GM10847 (cell line): ENCODE results near the gene SHISA5.

Experiments
- POLR2A ChIP-seq: IDR thresholded peaks from 2 replicates; pipeline ENCODE4 v1.6.1; 2011; ENCODE audit not compliant: insufficient read length; ENCODE audit errors: extremely low read depth

The SHISA5 gene

GRCh38 chr3:48430708-48431101 lies 73.3 kb downstream of the SHISA5 start:
- no peak for TF ChIP-seq POLR2A

DNA sequence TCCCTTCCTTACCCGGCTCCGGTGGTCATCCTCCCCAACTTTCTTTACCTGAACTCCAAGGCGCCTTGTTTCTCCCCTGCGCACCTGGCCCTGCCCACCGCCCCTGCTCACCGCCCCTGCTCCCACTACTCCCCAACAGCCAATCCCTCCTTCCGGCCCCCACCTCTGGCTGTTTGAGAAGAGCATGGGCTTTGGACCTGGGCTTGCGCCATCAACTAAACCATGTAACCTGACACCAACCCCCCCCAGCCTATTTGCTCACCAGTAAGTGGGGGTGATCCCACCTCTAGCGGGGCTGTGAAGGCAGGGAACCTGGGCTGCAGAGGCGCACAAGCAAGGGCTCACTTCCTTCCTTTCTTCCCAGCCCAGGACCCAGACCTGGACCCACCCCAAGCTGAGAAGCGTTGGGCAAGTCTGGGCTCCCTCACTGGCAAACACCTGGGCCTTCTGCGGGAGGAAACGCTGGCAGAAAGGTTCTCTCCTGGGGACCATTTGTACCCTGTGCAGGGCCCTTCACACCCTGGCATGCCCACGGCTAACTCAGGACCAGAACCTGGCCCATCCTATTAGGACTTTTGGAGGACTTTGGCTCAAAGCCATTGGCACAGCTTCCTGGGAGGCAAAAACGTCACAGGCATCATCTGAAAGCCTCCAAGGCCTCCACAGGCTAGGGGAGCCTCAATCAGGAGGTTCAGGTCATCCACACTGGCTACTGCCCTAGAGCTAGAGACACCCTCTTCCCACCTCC lies 73.8 kb downstream of the SHISA5 start, which contains the start of gene PLXNB1:
PLXNB1 (minus strand) TSS at position 127 of the 748 bp plus-strand sequence. CDS start 5,475 bp downstream, outside the sequence.
- no peak for TF ChIP-seq POLR2A

- no peak for TF ChIP-seq POLR2A
Observed at GRCh38 chr3:48429317-48429959, 74.5 kb downstream of the SHISA5 start.

- no peak for TF ChIP-seq POLR2A
Observed at GRCh38 chr3:48428572-48429316, 75.2 kb downstream of the SHISA5 start.

GRCh38 chr3:48428088-48428571 lies 75.8 kb downstream of the SHISA5 start:
- no peak for TF ChIP-seq POLR2A

GRCh38 chr3:48427630-48427962 lies 76.4 kb downstream of the SHISA5 start:
- no peak for TF ChIP-seq POLR2A

GRCh38 chr3:48426944-48427629 lies 76.9 kb downstream of the SHISA5 start:
- no peak for TF ChIP-seq POLR2A

GRCh38 chr3:48426401-48426909 lies 77.5 kb downstream of the SHISA5 start:
- TF ChIP-seq POLR2A, result no peak

- no peak for TF ChIP-seq POLR2A
Observed at GRCh38 chr3:48425281-48425812, 78.6 kb downstream of the SHISA5 start.

- no peak for TF ChIP-seq POLR2A
Observed at GRCh38 chr3:48423883-48424695, 79.9 kb downstream of the SHISA5 start.

- TF ChIP-seq POLR2A, result no peak
Observed at GRCh38 chr3:48423241-48423882, 80.6 kb downstream of the SHISA5 start.

- TF ChIP-seq POLR2A, result no peak
Observed at GRCh38 chr3:48422681-48423080, 81.3 kb downstream of the SHISA5 start.

GRCh38 chr3:48422272-48422671 lies 81.7 kb downstream of the SHISA5 start:
- TF ChIP-seq POLR2A, result no peak
